HEK293T (cell line): ENCODE results near the gene TSGA10.

Source experiments
- ARNT ChIP-seq: fragments of 450-650 bp; IDR thresholded peaks from 2 replicates; pipeline ENCODE4 v1.6.1; 2017; ENCODE audit warnings: mild to moderate bottlenecking
- FOXA1 ChIP-seq: fragments of 450-650 bp; IDR thresholded peaks from 2 replicates; pipeline ENCODE4 v1.6.1; 2016; ENCODE audit warnings: mild to moderate bottlenecking
- FOXK2 ChIP-seq: fragments of 450-650 bp; IDR thresholded peaks from 2 replicates; pipeline ENCODE4 v1.6.1; 2016; ENCODE audit warnings: mild to moderate bottlenecking
- FOXM1 ChIP-seq: fragments of 450-650 bp; IDR thresholded peaks from 2 replicates; pipeline ENCODE4 v1.6.1; 2017; ENCODE audit warnings: mild to moderate bottlenecking, borderline replicate concordance
- HDGF ChIP-seq: fragments of 450-650 bp; IDR thresholded peaks from 2 replicates; pipeline ENCODE4 v1.6.1; 2017; ENCODE audit warnings: antibody characterized with exemption, borderline replicate concordance
- L3MBTL2 ChIP-seq: fragments of 450-650 bp; conservative IDR thresholded peaks from 2 replicates; pipeline ENCODE4 v1.6.1; 2016; ENCODE audit warnings: mild to moderate bottlenecking
- SP1 ChIP-seq: fragments of 450-650 bp; IDR thresholded peaks from 2 replicates; pipeline ENCODE4 v1.6.1; 2017
- SUZ12 ChIP-seq: fragments of 450-650 bp; IDR thresholded peaks from 2 replicates; pipeline ENCODE4 v1.6.1; 2016; ENCODE audit warnings: mild to moderate bottlenecking
- TARDBP ChIP-seq: fragments of 450-650 bp; IDR thresholded peaks from 2 replicates; pipeline ENCODE4 v1.6.1; 2016

GRCh38 chr2:98972582-98973167 lies 182.1 kb downstream of the TSGA10 start:
- TF ChIP-seq FOXK2 (no peak), FOXM1 (no peak), SUZ12 (no peak), ARNT (no peak), TARDBP (no peak), SP1 (no peak), L3MBTL2 (no peak), HDGF (no peak), FOXA1 (no peak)
